IMR-90 (cell line): ENCODE data around the gene SDC4. TPM values are rescaled to one million over a fixed set of nuclear protein-coding genes. Genes with fewer than 3 reads are reported as not detected.

ENCODE experiments used
- ATAC-seq: fragments of 200-7000 bp; cut with Tn5 transposase; 2 replicates; pipeline ENCODE4 v1.9.1; 2020; ENCODE audit warnings: low read depth, mild to moderate bottlenecking, moderate library complexity
- BruUV-seq: library from RNA; stranded (reverse); fragments of 400-500 nt; replicated peaks from 2 replicates; lab custom pipeline; 2021; lab: Mats Ljungman, UMichigan
- CTCF ChIA-PET: fragments of 300-600 bp; formaldehyde crosslinking; extraction: SDS; loops from one replicate; lab custom pipeline; 2021; ENCODE audit warnings: antibody characterized with exemption; lab: Yijun Ruan, JAX
- POLR2A ChIA-PET: fragments of 300-600 bp; sonication (Branson Sonifier 250); formaldehyde crosslinking; loops from one replicate; lab custom pipeline; 2022; ENCODE audit warnings: antibody characterized with exemption; ENCODE audit not compliant: unreplicated experiment; lab: Charles Lee
- DNase-seq: peaks from one replicate; pipeline ENCODE4 v3.0.0; 2013
- H2AFZ ChIP-seq: replicated peaks from 2 replicates; pipeline ENCODE3; 2013; ENCODE audit warnings: low read length, mild to moderate bottlenecking; ENCODE audit not compliant: poor library complexity
- H2AK5ac ChIP-seq: 2 replicates; pipeline ENCODE4 v1.6.1; 2013; ENCODE audit warnings: low read depth, low read length, inconsistent platforms
- H2AK9ac ChIP-seq: replicated peaks from 2 replicates; pipeline ENCODE3; 2013; ENCODE audit warnings: mild to moderate bottlenecking, low read depth, low read length, moderate library complexity; ENCODE audit not compliant: poor library complexity
- H2BK120ac ChIP-seq: 2 replicates; pipeline ENCODE4 v1.6.1; 2013; ENCODE audit warnings: low read depth, low read length, inconsistent platforms
- H2BK15ac ChIP-seq: 3 replicates; pipeline ENCODE4 v1.6.1; 2013; ENCODE audit warnings: low read depth, low read length, inconsistent platforms
- H2BK20ac ChIP-seq: 2 replicates; pipeline ENCODE4 v1.6.1; 2013; ENCODE audit warnings: low read depth, mild to moderate bottlenecking, inconsistent platforms, low read length, moderate library complexity
- H2BK5ac ChIP-seq: 2 replicates; pipeline ENCODE4 v1.6.1; 2013; ENCODE audit warnings: mild to moderate bottlenecking, low read depth, low read length, inconsistent platforms; ENCODE audit not compliant: poor library complexity, severe bottlenecking
- H3K14ac ChIP-seq: replicated peaks from 2 replicates; pipeline ENCODE4 v1.6.1; 2013; ENCODE audit warnings: low read depth, low read length, inconsistent platforms
- H3K18ac ChIP-seq: 2 replicates; pipeline ENCODE4 v1.6.1; 2013; ENCODE audit warnings: low read depth, low read length, control low read depth
- H3K23ac ChIP-seq: 2 replicates; pipeline ENCODE4 v1.6.1; 2013; ENCODE audit warnings: low read depth, low read length, inconsistent platforms
- H3K27ac ChIP-seq: 2 replicates; pipeline ENCODE4 v1.5.1; 2013; ENCODE audit warnings: mild to moderate bottlenecking, control low read depth, low read length; ENCODE audit not compliant: insufficient read depth
- H3K27me3 ChIP-seq: 2 replicates; pipeline ENCODE4 v1.6.1; 2013; ENCODE audit warnings: low read length; ENCODE audit not compliant: control insufficient read depth, insufficient read depth
- H3K36me3 ChIP-seq: 2 replicates; pipeline ENCODE4 v1.6.1; 2013; ENCODE audit warnings: low read length, mixed read lengths; ENCODE audit not compliant: control insufficient read depth, insufficient read depth
- H3K4ac ChIP-seq: 2 replicates; pipeline ENCODE4 v1.6.1; 2013; ENCODE audit warnings: low read depth, low read length, inconsistent platforms
- H3K4me1 ChIP-seq: 2 replicates; pipeline ENCODE4 v1.6.1; 2013; ENCODE audit warnings: low read length, mixed read lengths; ENCODE audit not compliant: control insufficient read depth, insufficient read depth
- H3K4me2 ChIP-seq: 2 replicates; pipeline ENCODE4 v1.6.1; 2013; ENCODE audit warnings: low read depth, mild to moderate bottlenecking, control low read depth, low read length, moderate library complexity
- H3K4me3 ChIP-seq: 2 replicates; pipeline ENCODE4 v1.5.1; 2013; ENCODE audit warnings: low read depth, mild to moderate bottlenecking, control low read depth, low read length, moderate library complexity; ENCODE audit not compliant: insufficient read depth
- H3K56ac ChIP-seq: 2 replicates; pipeline ENCODE4 v1.6.1; 2013; ENCODE audit warnings: low read length, inconsistent platforms; ENCODE audit not compliant: insufficient read depth; ENCODE audit errors: extremely low read depth
- H3K79me1 ChIP-seq, 2 experiments: 2 replicates each; pipeline ENCODE4 v1.6.1; 2013; ENCODE audit warnings: low read length in 2 of 2, inconsistent platforms in 1 of 2, low read depth in 1 of 2
- H3K9ac ChIP-seq: 2 replicates; pipeline ENCODE4 v1.6.1; 2013; ENCODE audit warnings: low read depth, low read length, control low read depth
- H3K9me1 ChIP-seq: 2 replicates; pipeline ENCODE4 v1.6.1; 2013; ENCODE audit warnings: low read length, inconsistent platforms; ENCODE audit not compliant: insufficient read depth
- H3K9me3 ChIP-seq: 2 replicates; pipeline ENCODE4 v1.6.1; 2013; ENCODE audit warnings: low read length; ENCODE audit not compliant: control insufficient read depth, insufficient read depth
- H4K20me1 ChIP-seq: 2 replicates; pipeline ENCODE4 v1.6.1; 2013; ENCODE audit warnings: low read length, inconsistent platforms; ENCODE audit not compliant: insufficient read depth
- H4K5ac ChIP-seq: 2 replicates; pipeline ENCODE4 v1.6.1; 2013; ENCODE audit warnings: mild to moderate bottlenecking, low read depth, low read length, control low read depth
- H4K8ac ChIP-seq, 2 experiments: 2 replicates each; pipeline ENCODE4 v1.6.1; 2013; ENCODE audit warnings: low read depth in 2 of 2, low read length in 2 of 2, control low read depth in 1 of 2, inconsistent platforms in 1 of 2
- H4K91ac ChIP-seq: 2 replicates; pipeline ENCODE4 v1.6.1; 2013; ENCODE audit warnings: low read depth, low read length, inconsistent platforms; ENCODE audit not compliant: insufficient read depth
- NFE2L2 ChIP-seq: fragments of 150-350 bp; IDR thresholded peaks from 2 replicates; pipeline ENCODE4 v1.6.1; 2016; ENCODE audit warnings: low read depth, mild to moderate bottlenecking, low read length
- RCOR1 ChIP-seq: IDR thresholded peaks from 2 replicates; pipeline ENCODE4 v1.6.1; 2012; ENCODE audit warnings: mild to moderate bottlenecking, low read length, improper control_type of control experiment; ENCODE audit not compliant: insufficient replicate concordance
- WGBS, 2 experiments: methylation state at CpG; one replicate each; pipeline versions ENCODE4 v1.1.5 to v1.1.7; 2013; ENCODE audit warnings: missing lambda C conversion rate in 2 of 2; ENCODE audit not compliant: insufficient read length in 1 of 2; ENCODE audit errors: extremely low coverage in 2 of 2; 5-methylcytosine and 5-hydroxymethylcytosine counted together
- dilution Hi-C: fragments of 300-500 bp; cut with HindIII; formaldehyde crosslinking; loops from one replicate; pipeline ENCODE4 v1.14.3; 2018; ENCODE audit warnings: low sequenced_read_pairs; ENCODE audit not compliant: unreplicated experiment
- in situ Hi-C: fragments of 300-500 bp; cut with MboI; formaldehyde crosslinking; loops from 3 replicates; pipeline ENCODE4 v1.14.3; 2019; ENCODE audit warnings: low sequenced_read_pairs, inconsistent platforms, mixed read lengths
- intact Hi-C: fragments of 100-400 bp; cut with micrococcal nuclease; formaldehyde crosslinking; loops from 2 replicates; pipeline ENCODE4 v1.10.0; 2022
- polyA plus RNA-seq, 3 experiments: library from polyadenylated mRNA; depleted of rRNA; stranded (reverse); fragments of >200 nt; gene quantifications; 2 replicates each; pipeline ENCODE4 v1.2.3, GENCODE V29; 2012; ENCODE audit warnings: low replicate concordance in 1 of 3
- total RNA-seq: library from RNA; depleted of rRNA; stranded (reverse); fragments of >200 nt; gene quantifications from 2 replicates; pipeline ENCODE4 v1.2.3, GENCODE V29; 2012

SDC4 gene
- total and polyA plus RNA-seq, 2 of the 4 experiments (the other 2 are of a cell fraction) = 203 to 265 TPM

DNA sequence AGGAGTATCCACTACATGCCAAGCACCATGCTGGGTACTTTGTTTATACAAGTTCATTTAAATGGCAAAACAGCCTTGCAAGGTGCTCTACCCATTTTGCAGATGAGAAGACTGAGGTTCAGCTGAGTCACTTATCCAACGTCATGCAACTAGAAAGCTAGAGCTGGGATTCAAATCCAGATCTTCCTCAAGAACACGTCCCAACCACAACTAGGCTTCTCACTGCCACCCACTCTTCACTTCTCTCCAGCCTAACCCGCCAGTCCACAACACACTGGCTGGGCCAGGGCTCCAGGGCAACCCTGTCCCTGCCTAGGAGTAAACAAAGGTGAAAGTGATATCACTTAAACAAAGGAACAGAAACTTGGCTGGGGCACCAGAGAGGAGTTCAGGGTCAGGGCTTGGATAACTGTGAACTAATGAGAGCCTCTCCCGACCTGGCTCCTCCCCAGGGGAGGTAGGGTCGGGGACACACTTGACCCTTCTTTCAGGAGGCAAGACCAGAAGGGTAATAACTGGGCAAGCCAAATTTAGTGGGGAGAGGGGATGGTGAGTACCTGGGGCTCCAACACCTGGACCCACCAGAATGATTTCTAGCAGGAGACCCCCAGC is 7.9 kb downstream of the SDC4 start:
- Histone ChIP-seq H3K4me3 (no peak overlapping the region), H3K9me1 (peaks cover 48% of the 10 kb centered on the region), H4K8ac (0 out of 4 replicates have a peak overlapping the region, but pooled peaks of 1 of the 2 experiments have one; percentile 22), H3K56ac (no peak overlapping the region), H3K79me1 (peaks cover 30 to 96% of the 10 kb centered on the region in 2 experiments), H2BK15ac (no peak overlapping the region), H3K27me3 (no peaks in the 10 kb centered on the region), H3K4me2 (no peak overlapping the region), H3K14ac (no peak overlapping the region), H3K18ac (no peak overlapping the region), H3K4me1 (peaks cover 73% of the 10 kb centered on the region), H3K36me3 (peaks cover 38% of the 10 kb centered on the region), H4K20me1 (peaks cover 45% of the 10 kb centered on the region), H3K9me3 (no peaks in the 10 kb centered on the region), H2AFZ (no peak overlapping the region), H2BK5ac (peak overlapping the region; percentile 95), H3K27ac (peak overlapping the region; percentile 31; the same call in 1 of the 2 replicates), H2BK120ac (peak overlapping the region; percentile 8; the same call in 1 of the 2 replicates), H3K23ac (peak overlapping the region; percentile 19; the same call in 1 of the 2 replicates), H3K9ac (no peak overlapping the region), H2AK9ac (no peak overlapping the region), H4K91ac (peak overlapping the region; percentile 21; the same call in 1 of the 2 replicates), H3K4ac (peak overlapping the region; percentile 42), H4K5ac (no peak overlapping the region), H2BK20ac (no peak overlapping the region), H2AK5ac (peak overlapping the region; percentile 50; the same call in 1 of the 2 replicates)
- no peak for ATAC-seq
- in situ Hi-C loops = loop anchor here (25.0 kb wide), 1 partner anchor 572 kb away; the partner anchor contains the start of gene PLTP
- WGBS, 2 experiments = no CpG with 5 or more reads among the region's 5 CpGs
- POLR2A ChIA-PET = no interaction called here
- TF ChIP-seq RCOR1 (peak; percentile 45), NFE2L2 (no peak)
- no peak for DNase-seq
- dilution Hi-C loops = no loop called here
- CTCF ChIA-PET = interaction anchor here (0.6 to 2.5 kb wide), 2 partner anchors 23 to 1502 kb away, joined by 4 to 8 read pairs; partner anchors contain the start of gene SYS1
- intact Hi-C loops = no loop called here
- BruUV-seq = no TSS peak
